Measurements from ENCODE around the gene EIF4E3. TPM values are rescaled to one million over a fixed set of nuclear protein-coding genes. Genes with fewer than 3 reads are reported as not detected.

The EIF4E3 gene
- total and polyA plus RNA-seq, 2 of the 13 experiments (the other 11 are each of a cell fraction or from before 2014, with no cell fraction given): 0.07 to 0.15 TPM

DNA sequence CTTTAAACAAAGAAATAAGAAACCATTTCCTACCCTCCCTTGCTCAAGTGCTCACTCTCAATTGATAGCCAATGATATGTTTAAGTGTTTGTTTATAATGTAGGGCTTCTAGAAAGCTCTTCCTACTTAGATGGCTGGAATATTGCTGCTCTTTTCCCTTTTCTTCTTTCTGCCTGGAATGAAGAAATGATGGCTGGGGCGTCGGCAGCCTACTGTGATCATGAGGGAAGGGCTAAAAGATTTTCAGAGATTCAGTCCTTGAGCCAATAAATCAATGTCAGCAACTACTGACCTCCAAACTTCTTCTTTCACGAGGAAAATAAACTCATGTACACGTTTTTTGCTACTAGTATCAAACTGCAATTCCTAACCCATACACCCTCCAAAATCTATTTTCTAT, 26.4 kb upstream of the EIF4E3 start (continued):
- TF ChIP-seq ZNF512B (CRISPR knock-in tag; IDR thresholded peaks at IDR 0.05; ENCODE audit: borderline replicate concordance): no peak
- no peak for TF ChIP-seq THYN1 (CRISPR knock-in tag; IDR thresholded peaks at IDR 0.05; ENCODE audit: borderline replicate concordance, low read depth)
- TF ChIP-seq GPBP1L1 (CRISPR knock-in tag; IDR thresholded peaks at IDR 0.05): no peak
- no peak for TF ChIP-seq TMF1 (CRISPR knock-in tag; IDR thresholded peaks at IDR 0.05; ENCODE audit: low read depth)

DNA sequence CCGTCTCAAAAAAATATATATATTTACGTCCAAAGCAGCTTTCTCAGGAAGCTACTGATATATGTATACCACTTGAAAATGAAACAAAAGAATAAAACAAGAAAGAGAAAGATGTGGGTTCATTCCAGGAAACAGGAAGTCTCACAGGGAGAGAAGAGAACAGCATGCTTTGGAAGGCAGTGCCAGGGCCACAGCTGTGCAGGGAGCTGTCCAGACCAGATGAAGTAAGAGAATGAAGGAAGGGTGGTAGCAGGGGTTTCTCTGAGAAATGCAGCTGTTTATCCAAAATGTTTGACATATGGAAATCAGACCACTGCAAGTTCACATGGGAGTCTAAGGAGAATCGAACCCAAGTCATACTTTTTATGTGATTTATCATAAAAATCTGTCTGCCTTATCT, 19.5 kb upstream of the EIF4E3 start:
- intact Hi-C loops (cut with micrococcal nuclease; ENCODE audit: unreplicated experiment): no loop called here
- TF ChIP-seq RFXANK (CRISPR knock-in tag; IDR thresholded peaks at IDR 0.05) (no peak), SP4 (CRISPR knock-in tag; IDR thresholded peaks at IDR 0.05) (no peak)
- TF ChIP-seq, protein P1, sequence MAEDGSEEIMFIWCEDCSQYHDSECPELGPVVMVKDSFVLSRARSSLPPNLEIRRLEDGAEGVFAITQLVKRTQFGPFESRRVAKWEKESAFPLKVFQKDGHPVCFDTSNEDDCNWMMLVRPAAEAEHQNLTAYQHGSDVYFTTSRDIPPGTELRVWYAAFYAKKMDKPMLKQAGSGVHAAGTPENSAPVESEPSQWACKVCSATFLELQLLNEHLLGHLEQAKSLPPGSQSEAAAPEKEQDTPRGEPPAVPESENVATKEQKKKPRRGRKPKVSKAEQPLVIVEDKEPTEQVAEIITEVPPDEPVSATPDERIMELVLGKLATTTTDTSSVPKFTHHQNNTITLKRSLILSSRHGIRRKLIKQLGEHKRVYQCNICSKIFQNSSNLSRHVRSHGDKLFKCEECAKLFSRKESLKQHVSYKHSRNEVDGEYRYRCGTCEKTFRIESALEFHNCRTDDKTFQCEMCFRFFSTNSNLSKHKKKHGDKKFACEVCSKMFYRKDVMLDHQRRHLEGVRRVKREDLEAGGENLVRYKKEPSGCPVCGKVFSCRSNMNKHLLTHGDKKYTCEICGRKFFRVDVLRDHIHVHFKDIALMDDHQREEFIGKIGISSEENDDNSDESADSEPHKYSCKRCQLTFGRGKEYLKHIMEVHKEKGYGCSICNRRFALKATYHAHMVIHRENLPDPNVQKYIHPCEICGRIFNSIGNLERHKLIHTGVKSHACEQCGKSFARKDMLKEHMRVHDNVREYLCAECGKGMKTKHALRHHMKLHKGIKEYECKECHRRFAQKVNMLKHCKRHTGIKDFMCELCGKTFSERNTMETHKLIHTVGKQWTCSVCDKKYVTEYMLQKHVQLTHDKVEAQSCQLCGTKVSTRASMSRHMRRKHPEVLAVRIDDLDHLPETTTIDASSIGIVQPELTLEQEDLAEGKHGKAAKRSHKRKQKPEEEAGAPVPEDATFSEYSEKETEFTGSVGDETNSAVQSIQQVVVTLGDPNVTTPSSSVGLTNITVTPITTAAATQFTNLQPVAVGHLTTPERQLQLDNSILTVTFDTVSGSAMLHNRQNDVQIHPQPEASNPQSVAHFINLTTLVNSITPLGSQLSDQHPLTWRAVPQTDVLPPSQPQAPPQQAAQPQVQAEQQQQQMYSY (CRISPR knock-in tag; IDR thresholded peaks at IDR 0.05): no peak

More for the DNA sequence above, 19.5 kb upstream of the EIF4E3 start:
- in situ Hi-C loops (cut with HindIII; ENCODE audit: extremely low pct_ligation_motif_present, low pct_unique_long_range_greater_than_20kb): no loop called here
- Histone ChIP-seq H3K9ac (ENCODE audit: insufficient read depth, low read depth, low read length) (no peak overlapping the region), H2AFZ (ENCODE audit: low read length) (no peak overlapping the region), H3K4me3 (replicated peaks in 1 of 3; ENCODE audit: insufficient read depth in 1 of 3, low read depth in 2 of 3, low read length in 3 of 3) (no peak overlapping the region), H3K9me3 (ENCODE audit: low read length) (peaks cover 22% of the 10 kb centered on the region), H3K79me2 (ENCODE audit: insufficient read depth, low read length) (no peaks in the 10 kb centered on the region), H3K4me2 (ENCODE audit: low read depth, low read length) (no peak overlapping the region), H3K4me1 (ENCODE audit: insufficient read depth, low read length) (no peaks in the 10 kb centered on the region), H3K27me3 (ENCODE audit: control insufficient read depth in 1 of 2, insufficient read depth in 2 of 2, low read length in 2 of 2) (0 out of 5 replicates have a peak, but pooled peaks cover 0 to 5% of the 10 kb centered on the region in 2 experiments), H3K36me3 (replicated peaks in 1 of 2; ENCODE audit: control insufficient read depth in 1 of 2, insufficient read depth in 2 of 2, low read length in 2 of 2) (no peaks in the 10 kb centered on the region), H3K27ac (ENCODE audit: extremely low read length, insufficient read depth, low read length) (no peak overlapping the region), H4K20me1 (ENCODE audit: insufficient read depth, low read length) (no peaks in the 10 kb centered on the region)
- no peak for DNase-seq (ENCODE audit: low spot score)
- no TSS peak for BruUV-seq (replicated peaks)
- no peak for FAIRE-seq
- 52% methylated on average over 3 of the region's 3 CpGs for WGBS (ENCODE audit: low lambda C conversion rate)
- POLR2A ChIA-PET: no interaction called here
- no peak for ATAC-seq
- CTCF ChIA-PET (ENCODE audit: low intra/inter-chr PET ratio, low total read pairs): no interaction called here

Data from HepG2 (cell line).